OCI-LY7 (cell line): ENCODE results near the gene NAA60. TPM values are rescaled to one million over a fixed set of nuclear protein-coding genes. Genes with fewer than 3 reads are reported as not detected.
A peak's percentile ranks its signal among the peaks of the same experiment; 100 is the strongest.

Experiments
- Bru-seq: library from RNA; stranded (reverse); fragments of 400-500 nt; gene quantifications from one replicate; lab custom pipeline; 2021; lab: Mats Ljungman, UMichigan
- BruChase-seq, 2 experiments: library from RNA; stranded (reverse); fragments of 400-500 nt; gene quantifications; one replicate each; lab custom pipeline; 2021; lab: Mats Ljungman, UMichigan
- BruUV-seq: library from RNA; stranded (reverse); fragments of 400-500 nt; replicated peaks from 2 replicates; lab custom pipeline; 2021; lab: Mats Ljungman, UMichigan
- CTCF ChIA-PET: fragments of 300-600 bp; sonication (Branson Sonifier 250); formaldehyde crosslinking; loops from one replicate; lab custom pipeline; 2022; ENCODE audit warnings: antibody characterized with exemption; ENCODE audit not compliant: unreplicated experiment; lab: Charles Lee
- POLR2A ChIA-PET: fragments of 300-600 bp; sonication (Branson Sonifier 250); formaldehyde crosslinking; loops from one replicate; lab custom pipeline; 2022; ENCODE audit warnings: antibody characterized with exemption; lab: Charles Lee
- DNase-seq: peaks from one replicate; pipeline ENCODE4 v3.0.0-alpha.2; 2015; ENCODE audit warnings: low spot score
- H2AFZ ChIP-seq: fragments of 200-600 bp; sonication (generic), shearing (Covaris generic); 2 replicates; pipeline ENCODE4 v1.6.1; 2014; ENCODE audit warnings: mild to moderate bottlenecking, antibody characterized with exemption, low read length, moderate library complexity
- H3K27ac ChIP-seq: fragments of 200-600 bp; sonication (generic); 2 replicates; pipeline ENCODE4 v1.5.1; 2014; ENCODE audit warnings: mixed run types, low read depth, mild to moderate bottlenecking, moderate library complexity, low read length, inconsistent platforms; ENCODE audit not compliant: poor library complexity, severe bottlenecking
- H3K36me3 ChIP-seq: fragments of 200-600 bp; sonication (generic); 2 replicates; pipeline ENCODE4 v1.6.1; 2014; ENCODE audit warnings: mild to moderate bottlenecking, antibody characterized with exemption, low read length, moderate library complexity, mixed read lengths; ENCODE audit not compliant: insufficient read depth
- H3K4me1 ChIP-seq: fragments of 200-600 bp; sonication (generic); 2 replicates; pipeline ENCODE4 v1.5.1; 2014; ENCODE audit warnings: mild to moderate bottlenecking, low read length; ENCODE audit not compliant: insufficient read depth, poor library complexity, severe bottlenecking
- H3K4me2 ChIP-seq: fragments of 200-600 bp; sonication (generic); 2 replicates; pipeline ENCODE4 v1.6.1; 2014; ENCODE audit warnings: mild to moderate bottlenecking, low read length
- H3K4me3 ChIP-seq: fragments of 200-600 bp; sonication (generic); 2 replicates; pipeline ENCODE4 v1.5.1; 2014; ENCODE audit warnings: mild to moderate bottlenecking, low read depth, low read length; ENCODE audit not compliant: poor library complexity, severe bottlenecking
- H3K79me2 ChIP-seq: fragments of 200-600 bp; sonication (generic); 2 replicates; pipeline ENCODE4 v1.6.1; 2016; ENCODE audit warnings: low read depth, mild to moderate bottlenecking, low read length, moderate library complexity, mixed read lengths; ENCODE audit not compliant: insufficient read depth
- H3K9me2 ChIP-seq: fragments of 200-600 bp; sonication (generic); 2 replicates; pipeline ENCODE4 v1.6.1; 2016; ENCODE audit warnings: mild to moderate bottlenecking, low read length, mixed read lengths; ENCODE audit not compliant: insufficient read depth
- H3K9me3 ChIP-seq: fragments of 200-600 bp; sonication (generic); 2 replicates; pipeline ENCODE4 v1.6.1; 2014; ENCODE audit warnings: mild to moderate bottlenecking, mixed run types, low read length, mixed read lengths
- H4K20me1 ChIP-seq: fragments of 200-600 bp; sonication (generic); 2 replicates; pipeline ENCODE4 v1.6.1; 2014; ENCODE audit warnings: mild to moderate bottlenecking, antibody characterized with exemption, low read length, moderate library complexity, mixed read lengths; ENCODE audit not compliant: insufficient read depth
- EZH2phosphoT487 ChIP-seq: fragments of 200-600 bp; sonication (generic); IDR thresholded peaks from 2 replicates; pipeline ENCODE4 v1.6.1; 2018; ENCODE audit warnings: low read depth, borderline replicate concordance, mild to moderate bottlenecking, mixed run types, antibody characterized with exemption, low read length, moderate library complexity, mixed read lengths
- intact Hi-C: fragments of 100-400 bp; cut with micrococcal nuclease; formaldehyde crosslinking; loops from one replicate; pipeline ENCODE4 v1.10.0; 2022; ENCODE audit not compliant: unreplicated experiment
- long read RNA-seq: library from polyadenylated mRNA; stranded (forward); transcript quantifications from one replicate; pipeline ENCODE4 v2.0.0, GENCODE V29; 2022
- total RNA-seq, 2 experiments: library from RNA; depleted of rRNA in 1 of 2; stranded (reverse); fragments of >200 nt in 1 of 2; shearing (Covaris generic) in 1 of 2; gene quantifications; 2 replicates each; pipeline ENCODE4 v1.2.3, GENCODE V29; 2014 to 2022
- TF ChIP-seq, protein P1 (sequence below): fragments of 200-600 bp; sonication (generic); conservative IDR thresholded peaks from 2 replicates; pipeline ENCODE4 v1.5.1; 2014; ENCODE audit warnings: mild to moderate bottlenecking, antibody characterized with exemption, low read length, moderate library complexity, mixed read lengths

NAA60 gene
- 8.5 and 24.8 TPM in 2 replicates for total RNA-seq (2014; rRNA removed; shearing (Covaris generic))
- total RNA-seq (2022): 40.1 and 51.1 TPM in 2 replicates
- percentile 63 among the genes with signal in this experiment for Bru-seq, nascent RNA
- percentile 79 among the genes with signal in this experiment for BruChase-seq, experiment 1, labeled RNA remaining after a 6-hour chase
- percentile 84 among the genes with signal in this experiment for BruChase-seq, experiment 2, labeled RNA remaining after a 2-hour chase
- long read RNA-seq, transcript NAA60-203 (7 exons, 2,619 nt): minor isoform, 15 of 94 reads
- long read RNA-seq, transcript NAA60-229 (7 exons, 2,531 nt): major isoform, 31 of 94 reads
- long read RNA-seq, transcript NAA60-214 (6 exons, 2,931 nt): minor isoform, 5 of 94 reads
- long read RNA-seq, partial matches to known transcripts: 13 of 94 reads
- long read RNA-seq, other reads (novel, unspliced or antisense): 19 of 94 reads

DNA sequence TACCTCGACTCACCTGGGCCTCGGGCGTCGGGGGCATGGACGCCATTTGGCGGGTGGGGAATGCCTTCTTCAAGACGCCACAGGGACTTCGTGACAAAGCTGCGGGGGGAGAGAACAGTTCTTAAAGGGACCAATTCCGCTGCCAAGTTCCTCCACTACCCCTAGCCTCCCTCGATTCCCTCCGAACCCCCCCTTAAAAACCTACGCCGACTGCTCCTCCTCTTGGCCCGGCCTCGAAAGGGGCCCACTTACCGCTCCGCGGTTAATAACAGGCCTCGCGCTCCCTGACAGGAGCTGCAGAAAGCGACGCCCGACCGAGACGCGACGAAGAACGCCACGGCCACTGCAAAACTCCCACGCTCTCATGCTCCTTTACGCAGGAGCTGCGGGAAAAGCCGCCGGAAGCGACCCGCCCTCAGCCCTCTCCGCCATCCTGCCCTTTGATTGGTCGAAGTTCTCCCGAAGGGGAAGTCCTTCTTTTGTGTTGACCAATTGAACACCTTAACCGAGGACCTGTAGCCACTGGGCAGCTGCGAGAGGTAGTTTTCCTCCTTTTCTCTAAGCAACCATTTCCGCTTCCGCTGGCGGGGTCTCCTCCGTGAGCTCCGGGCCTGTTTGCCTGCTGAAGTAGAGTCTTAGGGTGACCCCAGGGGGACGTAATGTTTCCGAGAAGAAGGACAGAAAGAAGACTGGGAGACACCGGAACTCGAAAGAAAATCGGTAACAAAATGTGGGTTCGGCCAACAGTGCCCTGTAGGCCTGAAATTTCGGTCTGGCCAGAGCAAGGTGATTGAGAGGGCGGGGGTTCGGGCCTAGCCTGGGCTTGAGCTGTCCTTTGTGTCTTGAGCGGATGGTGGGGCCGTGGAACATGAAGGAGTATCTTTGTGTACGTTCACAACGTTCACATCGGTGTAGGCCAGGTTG, at the start of gene NAA60, which contains the start of gene ZNF597:
TSS of gene NAA60 (plus strand) at position 573 of the 924 bp plus-strand sequence. CDS start 32,548 bp downstream, outside the sequence.
TSS of gene ZNF597 (minus strand) at position 397 of the 924 bp plus-strand sequence. CDS start at position 46, 351 bp downstream.
- Histone ChIP-seq H3K9me3 (no peaks in the 10 kb centered on the region), H3K4me2 (peak within 1 kb of the TSS; percentile 66), H3K9me2 (no peaks in the 10 kb centered on the region), H2AFZ (peak within 1 kb of the TSS; percentile 47; the same call in 1 of the 2 replicates), H3K27ac (peak within 1 kb of the TSS; percentile 41), H3K4me3 (peak within 1 kb of the TSS; percentile 76), H3K79me2 (peaks cover 25% of the 10 kb centered on the region), H4K20me1 (no peaks in the 10 kb centered on the region), H3K36me3 (peaks cover 32% of the 10 kb centered on the region), H3K4me1 (peaks cover 8% of the 10 kb centered on the region)
- BruUV-seq: no TSS peak
- intact Hi-C loops: no loop called here
- ChIA-PET CTCF (no interaction called here), POLR2A (interaction anchor here (0.6 to 1.6 kb wide), 4 partner anchors 12 to 236 kb away, joined by 3 to 4 read pairs (median 4); no protein-coding TSS in a partner anchor)
- TF ChIP-seq, protein P1, sequence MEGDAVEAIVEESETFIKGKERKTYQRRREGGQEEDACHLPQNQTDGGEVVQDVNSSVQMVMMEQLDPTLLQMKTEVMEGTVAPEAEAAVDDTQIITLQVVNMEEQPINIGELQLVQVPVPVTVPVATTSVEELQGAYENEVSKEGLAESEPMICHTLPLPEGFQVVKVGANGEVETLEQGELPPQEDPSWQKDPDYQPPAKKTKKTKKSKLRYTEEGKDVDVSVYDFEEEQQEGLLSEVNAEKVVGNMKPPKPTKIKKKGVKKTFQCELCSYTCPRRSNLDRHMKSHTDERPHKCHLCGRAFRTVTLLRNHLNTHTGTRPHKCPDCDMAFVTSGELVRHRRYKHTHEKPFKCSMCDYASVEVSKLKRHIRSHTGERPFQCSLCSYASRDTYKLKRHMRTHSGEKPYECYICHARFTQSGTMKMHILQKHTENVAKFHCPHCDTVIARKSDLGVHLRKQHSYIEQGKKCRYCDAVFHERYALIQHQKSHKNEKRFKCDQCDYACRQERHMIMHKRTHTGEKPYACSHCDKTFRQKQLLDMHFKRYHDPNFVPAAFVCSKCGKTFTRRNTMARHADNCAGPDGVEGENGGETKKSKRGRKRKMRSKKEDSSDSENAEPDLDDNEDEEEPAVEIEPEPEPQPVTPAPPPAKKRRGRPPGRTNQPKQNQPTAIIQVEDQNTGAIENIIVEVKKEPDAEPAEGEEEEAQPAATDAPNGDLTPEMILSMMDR: no peak
- TF ChIP-seq EZH2phosphoT487: no peak
- peak; percentile 92 for DNase-seq

DNA sequence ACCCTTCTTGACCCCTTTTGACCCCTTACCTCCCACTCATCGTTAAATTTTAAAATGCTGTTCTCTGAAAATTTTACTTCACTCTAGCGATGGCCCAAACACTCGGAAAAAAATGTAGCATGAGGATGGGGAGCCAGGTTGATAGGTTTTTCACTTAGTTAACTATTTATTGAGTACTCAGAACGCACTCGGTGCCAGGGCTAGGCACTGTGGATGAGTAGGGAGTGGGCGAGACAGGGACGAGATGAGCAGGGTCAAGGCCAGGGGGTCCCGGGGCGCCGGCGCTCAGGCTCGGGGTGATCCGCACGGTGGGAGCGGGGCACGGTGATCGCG, 43.1 kb upstream of the NAA60 start:
- peak overlapping the region; percentile 51 for H2AFZ ChIP-seq
- intact Hi-C loops: loop anchor here (1.0 to 5.0 kb wide), 4 partner anchors 52 to 118 kb away; partner anchors contain the start of gene CLUAP1

More for the DNA sequence above, 43.1 kb upstream of the NAA60 start:
- Histone ChIP-seq H3K9me3 (no peaks in the 10 kb centered on the region), H3K27ac (peak overlapping the region; percentile 31), H3K4me1 (peaks cover 36% of the 10 kb centered on the region), H4K20me1 (no peaks in the 10 kb centered on the region), H3K79me2 (peaks cover 56% of the 10 kb centered on the region), H3K36me3 (peaks cover 59% of the 10 kb centered on the region), H3K4me2 (peak overlapping the region; percentile 76), H3K4me3 (peak overlapping the region; percentile 76), H3K9me2 (no peaks in the 10 kb centered on the region)
- CTCF ChIA-PET: no interaction called here
- TSS peak; percentile 82 for BruUV-seq
- no peak for DNase-seq
- TF ChIP-seq, protein P1: no peak
- TF ChIP-seq EZH2phosphoT487: no peak
- POLR2A ChIA-PET: interaction anchor here (0.9 to 1.2 kb wide), 4 partner anchors 9 to 133 kb away, joined by 3 to 4 read pairs (median 3); no protein-coding TSS in a partner anchor
